HepG2 (cell line): Measurements from ENCODE around the gene DCTN2. TPM values are rescaled to one million over a fixed set of nuclear protein-coding genes. Genes with fewer than 3 reads are reported as not detected.
A peak's percentile ranks its signal among the peaks of the same experiment; 100 is the strongest.

ENCODE experiments used
- ASH2L ChIP-seq: fragments of 300-600, 200-600 bp; sonication (generic); IDR thresholded peaks from 2 replicates; pipeline ENCODE4 v1.7.0; 2017; ENCODE audit warnings: low read depth, mild to moderate bottlenecking, moderate library complexity, mixed read lengths, low read length; ENCODE audit not compliant: insufficient read length
- ATF1 ChIP-seq: IDR thresholded peaks from 2 replicates; pipeline ENCODE4 v1.6.1; 2016; ENCODE audit warnings: mild to moderate bottlenecking, control low read depth
- KDM4B ChIP-seq: sonication (generic); formaldehyde crosslinking; IDR thresholded peaks from 2 replicates; pipeline ENCODE4 v1.4.0; 2020; ENCODE audit warnings: missing genetic modification reagents
- MEIS2 ChIP-seq: sonication (generic); formaldehyde crosslinking; IDR thresholded peaks from 2 replicates; pipeline ENCODE4 v1.9.0; 2021; ENCODE audit warnings: mild to moderate bottlenecking, missing genetic modification reagents
- MXD1 ChIP-seq: sonication (generic); formaldehyde crosslinking; IDR thresholded peaks from 2 replicates; pipeline ENCODE4 v1.4.0; 2020; ENCODE audit warnings: mild to moderate bottlenecking, missing genetic modification reagents
- NFKB2 ChIP-seq: sonication (generic); formaldehyde crosslinking; IDR thresholded peaks from 2 replicates; pipeline ENCODE4 v1.4.0; 2020; ENCODE audit warnings: missing genetic modification reagents, borderline replicate concordance
- PAX8 ChIP-seq: sonication (generic); formaldehyde crosslinking; IDR thresholded peaks from 2 replicates; pipeline ENCODE4 v1.8.0; 2022; ENCODE audit warnings: mild to moderate bottlenecking, missing genetic modification reagents, borderline replicate concordance
- RFXANK ChIP-seq: IDR thresholded peaks from 2 replicates; pipeline ENCODE4 v1.6.1; 2016
- SKI ChIP-seq: fragments of 450-650 bp; IDR thresholded peaks from one replicate; pipeline ENCODE4 v1.6.1; 2018; ENCODE audit warnings: mild to moderate bottlenecking; ENCODE audit not compliant: partially characterized antibody
- ZBTB7B ChIP-seq: sonication (generic); formaldehyde crosslinking; IDR thresholded peaks from 2 replicates; pipeline ENCODE4 v1.4.0; 2020; ENCODE audit warnings: missing genetic modification reagents
- ZNF615 ChIP-seq: sonication (generic); formaldehyde crosslinking; IDR thresholded peaks from 2 replicates; pipeline ENCODE4 v1.5.0; 2020; ENCODE audit warnings: mild to moderate bottlenecking, missing genetic modification reagents, borderline replicate concordance
- ZNF629 ChIP-seq: sonication (generic); formaldehyde crosslinking; conservative IDR thresholded peaks from 2 replicates; pipeline ENCODE4 v1.5.0; 2020; ENCODE audit warnings: missing genetic modification reagents
- ZNF670 ChIP-seq: sonication (generic); formaldehyde crosslinking; IDR thresholded peaks from 2 replicates; pipeline ENCODE4 v1.8.0; 2022; ENCODE audit warnings: mild to moderate bottlenecking, missing genetic modification reagents, borderline replicate concordance
- ZNF672 ChIP-seq: sonication (generic); formaldehyde crosslinking; IDR thresholded peaks from 2 replicates; pipeline ENCODE4 v1.8.1; 2022; ENCODE audit warnings: missing genetic modification reagents
- ZNF703 ChIP-seq: sonication (generic); formaldehyde crosslinking; IDR thresholded peaks from 2 replicates; pipeline ENCODE4 v1.5.1; 2020; ENCODE audit warnings: missing genetic modification reagents, mild to moderate bottlenecking, moderate library complexity, borderline replicate concordance
- polyA plus RNA-seq, 8 experiments: library from polyadenylated mRNA; depleted of rRNA in 3 of 8; stranded (reverse) in 7 of 8; unstranded in 1 of 8; fragments of >200 nt; fragmentation: Illumina TruSeq in 4 of 8; extraction: Trizol in 4 of 8; gene quantifications; 2 replicates each; pipeline versions ENCODE4 v1.2.1 to v1.2.3, GENCODE V29; 2011 to 2016; ENCODE audit warnings: low read depth in 4 of 8, missing spikeins in 1 of 8, mixed read lengths in 1 of 8; ENCODE audit not compliant: insufficient read depth in 1 of 8
- total RNA-seq, 5 experiments: library from RNA; depleted of rRNA; stranded (reverse); fragments of >200 nt; fragmentation: Illumina TruSeq; extraction: Trizol; gene quantifications; 2 replicates each; pipeline ENCODE4 v1.2.3, GENCODE V29; 2016; ENCODE audit warnings: low read depth in 1 of 5
- TF ChIP-seq, protein P1 (sequence below): IDR thresholded peaks from 2 replicates; pipeline ENCODE4 v1.4.0; 2020; ENCODE audit warnings: mild to moderate bottlenecking, missing genetic modification reagents
- TF ChIP-seq, protein P2 (sequence below): sonication (generic); formaldehyde crosslinking; IDR thresholded peaks from 2 replicates; pipeline ENCODE4 v1.5.1; 2020; ENCODE audit warnings: missing genetic modification reagents, mild to moderate bottlenecking, borderline replicate concordance
- TF ChIP-seq, protein P3 (sequence below): sonication (generic); formaldehyde crosslinking; IDR thresholded peaks from 2 replicates; pipeline ENCODE4 v1.8.1; 2023; ENCODE audit warnings: mild to moderate bottlenecking, moderate library complexity, missing genetic modification reagents
- TF ChIP-seq, protein P4 (sequence below): sonication (generic); formaldehyde crosslinking; conservative IDR thresholded peaks from 2 replicates; pipeline ENCODE4 v1.4.0; 2020; ENCODE audit warnings: missing genetic modification reagents

Gene DCTN2
- total and polyA plus RNA-seq, 2 of the 13 experiments (the other 11 are each of a cell fraction or from before 2014, with no cell fraction given): 72.0 to 77.4 TPM

DNA sequence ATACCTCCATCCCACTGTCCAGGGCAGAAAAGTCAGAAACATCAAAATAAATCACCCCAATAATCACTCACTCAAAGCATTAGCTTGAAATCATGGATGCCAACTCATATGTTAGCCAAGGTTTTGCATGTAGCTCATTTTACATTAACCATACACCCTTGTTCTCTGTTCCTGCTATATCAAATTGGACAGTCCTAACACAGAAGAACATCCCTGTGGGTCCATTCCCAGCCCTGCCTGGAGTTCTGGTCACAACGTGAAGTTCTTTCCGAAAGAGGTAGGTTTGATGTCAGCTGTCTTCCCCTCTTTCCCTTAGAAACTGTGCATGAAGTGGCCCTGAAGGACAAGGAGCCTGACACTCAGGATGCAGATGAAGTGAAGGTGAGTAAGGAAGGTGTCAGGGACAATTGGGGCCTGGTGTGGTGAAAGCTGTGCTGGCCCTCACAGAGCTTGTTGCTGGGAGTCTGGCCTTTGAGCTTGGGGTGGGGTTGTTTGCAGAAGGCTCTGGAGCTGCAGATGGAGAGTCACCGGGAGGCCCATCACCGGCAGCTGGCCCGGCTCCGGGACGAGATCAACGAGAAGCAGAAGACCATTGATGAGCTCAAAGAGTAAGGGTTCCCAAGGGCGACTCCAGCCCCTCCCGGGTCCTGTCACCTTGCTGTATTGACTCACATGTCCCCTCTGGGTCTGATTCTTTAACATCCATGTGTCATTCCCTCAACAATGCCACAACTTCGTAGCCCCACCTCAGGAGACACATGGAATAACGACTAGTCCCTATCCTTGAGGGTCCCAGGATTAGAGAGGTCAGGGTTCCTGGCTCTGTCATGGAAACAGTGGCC lies 29.0 kb upstream of the DCTN2 start (continued):
- TF ChIP-seq, protein P1, sequence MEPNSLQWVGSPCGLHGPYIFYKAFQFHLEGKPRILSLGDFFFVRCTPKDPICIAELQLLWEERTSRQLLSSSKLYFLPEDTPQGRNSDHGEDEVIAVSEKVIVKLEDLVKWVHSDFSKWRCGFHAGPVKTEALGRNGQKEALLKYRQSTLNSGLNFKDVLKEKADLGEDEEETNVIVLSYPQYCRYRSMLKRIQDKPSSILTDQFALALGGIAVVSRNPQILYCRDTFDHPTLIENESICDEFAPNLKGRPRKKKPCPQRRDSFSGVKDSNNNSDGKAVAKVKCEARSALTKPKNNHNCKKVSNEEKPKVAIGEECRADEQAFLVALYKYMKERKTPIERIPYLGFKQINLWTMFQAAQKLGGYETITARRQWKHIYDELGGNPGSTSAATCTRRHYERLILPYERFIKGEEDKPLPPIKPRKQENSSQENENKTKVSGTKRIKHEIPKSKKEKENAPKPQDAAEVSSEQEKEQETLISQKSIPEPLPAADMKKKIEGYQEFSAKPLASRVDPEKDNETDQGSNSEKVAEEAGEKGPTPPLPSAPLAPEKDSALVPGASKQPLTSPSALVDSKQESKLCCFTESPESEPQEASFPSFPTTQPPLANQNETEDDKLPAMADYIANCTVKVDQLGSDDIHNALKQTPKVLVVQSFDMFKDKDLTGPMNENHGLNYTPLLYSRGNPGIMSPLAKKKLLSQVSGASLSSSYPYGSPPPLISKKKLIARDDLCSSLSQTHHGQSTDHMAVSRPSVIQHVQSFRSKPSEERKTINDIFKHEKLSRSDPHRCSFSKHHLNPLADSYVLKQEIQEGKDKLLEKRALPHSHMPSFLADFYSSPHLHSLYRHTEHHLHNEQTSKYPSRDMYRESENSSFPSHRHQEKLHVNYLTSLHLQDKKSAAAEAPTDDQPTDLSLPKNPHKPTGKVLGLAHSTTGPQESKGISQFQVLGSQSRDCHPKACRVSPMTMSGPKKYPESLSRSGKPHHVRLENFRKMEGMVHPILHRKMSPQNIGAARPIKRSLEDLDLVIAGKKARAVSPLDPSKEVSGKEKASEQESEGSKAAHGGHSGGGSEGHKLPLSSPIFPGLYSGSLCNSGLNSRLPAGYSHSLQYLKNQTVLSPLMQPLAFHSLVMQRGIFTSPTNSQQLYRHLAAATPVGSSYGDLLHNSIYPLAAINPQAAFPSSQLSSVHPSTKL (CRISPR knock-in tag): peak; percentile 75; the same call in 1 of the 2 replicates
- TF ChIP-seq ZBTB7B: peak; percentile 78
- peak; percentile 15 for TF ChIP-seq ASH2L
- TF ChIP-seq, protein P2, sequence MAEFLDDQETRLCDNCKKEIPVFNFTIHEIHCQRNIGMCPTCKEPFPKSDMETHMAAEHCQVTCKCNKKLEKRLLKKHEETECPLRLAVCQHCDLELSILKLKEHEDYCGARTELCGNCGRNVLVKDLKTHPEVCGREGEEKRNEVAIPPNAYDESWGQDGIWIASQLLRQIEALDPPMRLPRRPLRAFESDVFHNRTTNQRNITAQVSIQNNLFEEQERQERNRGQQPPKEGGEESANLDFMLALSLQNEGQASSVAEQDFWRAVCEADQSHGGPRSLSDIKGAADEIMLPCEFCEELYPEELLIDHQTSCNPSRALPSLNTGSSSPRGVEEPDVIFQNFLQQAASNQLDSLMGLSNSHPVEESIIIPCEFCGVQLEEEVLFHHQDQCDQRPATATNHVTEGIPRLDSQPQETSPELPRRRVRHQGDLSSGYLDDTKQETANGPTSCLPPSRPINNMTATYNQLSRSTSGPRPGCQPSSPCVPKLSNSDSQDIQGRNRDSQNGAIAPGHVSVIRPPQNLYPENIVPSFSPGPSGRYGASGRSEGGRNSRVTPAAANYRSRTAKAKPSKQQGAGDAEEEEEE (CRISPR knock-in tag): no peak
- no peak for TF ChIP-seq RFXANK (CRISPR knock-in tag)
- TF ChIP-seq SKI: no peak
- no peak for TF ChIP-seq ZNF672 (CRISPR knock-in tag)
- peak; percentile 40; the same call in 1 of the 2 replicates for TF ChIP-seq ZNF615
- TF ChIP-seq ZNF670 (CRISPR knock-in tag): no peak
- no peak for TF ChIP-seq MXD1 (CRISPR knock-in tag)
- 0 out of 2 replicates have a peak, but pooled peaks have one; percentile 65 for TF ChIP-seq KDM4B (CRISPR knock-in tag)
- peak; percentile 59; the same call in 1 of the 2 replicates for TF ChIP-seq NFKB2 (CRISPR knock-in tag)
- no peak for TF ChIP-seq ATF1 (CRISPR knock-in tag)
- TF ChIP-seq ZNF629: peak; percentile 24; the same call in 1 of the 2 replicates
- TF ChIP-seq, protein P3, sequence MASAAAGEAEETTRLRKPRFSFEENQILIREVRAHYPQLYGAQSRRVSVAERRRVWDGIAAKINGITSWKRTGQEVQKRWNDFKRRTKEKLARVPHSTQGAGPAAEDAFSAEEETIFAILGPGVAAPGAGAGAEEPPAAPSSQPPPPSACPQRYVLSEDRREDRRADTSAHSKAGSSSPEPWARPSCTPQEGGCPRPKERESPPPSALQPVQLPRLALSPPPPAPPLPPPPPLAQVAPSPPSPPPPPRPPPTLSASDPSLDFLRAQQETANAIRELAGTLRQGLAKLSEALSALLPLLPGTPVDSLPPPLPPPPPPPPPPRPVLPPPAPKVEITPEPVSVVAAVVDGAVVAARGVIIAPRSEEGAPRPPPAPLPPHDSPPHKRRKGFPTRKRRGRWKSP (CRISPR knock-in tag): peak; percentile 74; the same call in 1 of the 2 replicates
- TF ChIP-seq MEIS2: peak; percentile 85; the same call in 1 of the 2 replicates
- TF ChIP-seq, protein P4, sequence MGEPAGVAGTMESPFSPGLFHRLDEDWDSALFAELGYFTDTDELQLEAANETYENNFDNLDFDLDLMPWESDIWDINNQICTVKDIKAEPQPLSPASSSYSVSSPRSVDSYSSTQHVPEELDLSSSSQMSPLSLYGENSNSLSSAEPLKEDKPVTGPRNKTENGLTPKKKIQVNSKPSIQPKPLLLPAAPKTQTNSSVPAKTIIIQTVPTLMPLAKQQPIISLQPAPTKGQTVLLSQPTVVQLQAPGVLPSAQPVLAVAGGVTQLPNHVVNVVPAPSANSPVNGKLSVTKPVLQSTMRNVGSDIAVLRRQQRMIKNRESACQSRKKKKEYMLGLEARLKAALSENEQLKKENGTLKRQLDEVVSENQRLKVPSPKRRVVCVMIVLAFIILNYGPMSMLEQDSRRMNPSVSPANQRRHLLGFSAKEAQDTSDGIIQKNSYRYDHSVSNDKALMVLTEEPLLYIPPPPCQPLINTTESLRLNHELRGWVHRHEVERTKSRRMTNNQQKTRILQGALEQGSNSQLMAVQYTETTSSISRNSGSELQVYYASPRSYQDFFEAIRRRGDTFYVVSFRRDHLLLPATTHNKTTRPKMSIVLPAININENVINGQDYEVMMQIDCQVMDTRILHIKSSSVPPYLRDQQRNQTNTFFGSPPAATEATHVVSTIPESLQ (CRISPR knock-in tag): 0 out of 2 replicates have a peak, but pooled peaks have one; percentile 10
- peak; percentile 38; the same call in 1 of the 2 replicates for TF ChIP-seq ZNF703 (CRISPR knock-in tag)
- TF ChIP-seq PAX8 (CRISPR knock-in tag): 0 out of 2 replicates have a peak, but pooled peaks have one; percentile 36
